WTC11 (cell line): ENCODE results near the gene UHMK1. TPM values are rescaled to one million over a fixed set of nuclear protein-coding genes. Genes with fewer than 3 reads are reported as not detected.

Experiments used
- ATAC-seq: fragments of 200-7000 bp; cut with Tn5 transposase; 2 replicates; pipeline ENCODE4 v1.10.0; 2021; ENCODE audit warnings: mild to moderate bottlenecking, moderate library complexity
- CTCF ChIA-PET: fragments of 300-600 bp; sonication (Branson Sonifier 250); formaldehyde crosslinking; loops from one replicate; lab custom pipeline; 2021; ENCODE audit warnings: antibody characterized with exemption; lab: Charles Lee
- POLR2A ChIA-PET: fragments of 350-600 bp; sonication (Branson Sonifier 250); formaldehyde crosslinking; loops from one replicate; lab custom pipeline; 2021; ENCODE audit warnings: antibody characterized with exemption; lab: Charles Lee
- DNase-seq: peaks from one replicate; pipeline ENCODE4 v3.0.0; 2021; ENCODE audit warnings: low spot score
- H3K27ac Mint-ChIP-seq: 2 replicates; pipeline ENCODE4 v1.8.0; 2021; ENCODE audit warnings: mixed read lengths
- H3K27me3 Mint-ChIP-seq: 2 replicates; pipeline ENCODE4 v1.8.0; 2021; ENCODE audit warnings: low read depth, mild to moderate bottlenecking, moderate library complexity, mixed read lengths
- H3K36me3 Mint-ChIP-seq: 2 replicates; pipeline ENCODE4 v1.8.0; 2021; ENCODE audit warnings: mixed read lengths
- H3K4me1 Mint-ChIP-seq: 2 replicates; pipeline ENCODE4 v1.8.0; 2022; ENCODE audit warnings: mixed read lengths
- H3K4me3 Mint-ChIP-seq: 2 replicates; pipeline ENCODE4 v1.8.0; 2021; ENCODE audit warnings: mild to moderate bottlenecking, moderate library complexity, mixed read lengths
- H3K9me3 Mint-ChIP-seq: 2 replicates; pipeline ENCODE4 v1.8.0; 2021; ENCODE audit warnings: mixed read lengths
- AFF4 ChIP-seq: sonication (generic); formaldehyde crosslinking; IDR thresholded peaks from 2 replicates; pipeline ENCODE4 v1.8.1; 2023; ENCODE audit warnings: mild to moderate bottlenecking, missing genetic modification reagents, borderline replicate concordance
- ATF2 ChIP-seq: sonication (generic); formaldehyde crosslinking; IDR thresholded peaks from 2 replicates; pipeline ENCODE4 v1.8.1; 2022; ENCODE audit warnings: low read depth, missing genetic modification reagents, borderline replicate concordance
- CDX4 ChIP-seq: fragments of 250-450 bp; sonication (Bioruptor Pico); IDR thresholded peaks from 2 replicates; pipeline ENCODE4 v1.9.0; 2021; ENCODE audit warnings: moderate library complexity, mild to moderate bottlenecking, inconsistent platforms, borderline replicate concordance
- CREM ChIP-seq: sonication (generic); formaldehyde crosslinking; IDR thresholded peaks from 2 replicates; pipeline ENCODE4 v1.8.1; 2022; ENCODE audit warnings: mild to moderate bottlenecking, missing genetic modification reagents, moderate library complexity
- ELF4 ChIP-seq: sonication (generic); formaldehyde crosslinking; IDR thresholded peaks from 2 replicates; pipeline ENCODE4 v1.8.1; 2022; ENCODE audit warnings: low read depth, mild to moderate bottlenecking, moderate library complexity, missing genetic modification reagents
- ETV6 ChIP-seq: sonication (generic); formaldehyde crosslinking; IDR thresholded peaks from 2 replicates; pipeline ENCODE4 v1.8.1; 2022; ENCODE audit warnings: mild to moderate bottlenecking, missing genetic modification reagents
- FOXJ3 ChIP-seq: sonication (generic); formaldehyde crosslinking; IDR thresholded peaks from 2 replicates; pipeline ENCODE4 v1.9.0; 2021; ENCODE audit warnings: missing genetic modification reagents, mild to moderate bottlenecking, borderline replicate concordance
- GABPB1 ChIP-seq: sonication (generic); formaldehyde crosslinking; IDR thresholded peaks from 2 replicates; pipeline ENCODE4 v1.8.1; 2023; ENCODE audit warnings: mild to moderate bottlenecking, missing genetic modification reagents
- MYBL2 ChIP-seq: sonication (generic); formaldehyde crosslinking; IDR thresholded peaks from 2 replicates; pipeline ENCODE4 v1.8.1; 2023; ENCODE audit warnings: mild to moderate bottlenecking, moderate library complexity, missing genetic modification reagents
- NR2C2 ChIP-seq: sonication (generic); formaldehyde crosslinking; IDR thresholded peaks from 2 replicates; pipeline ENCODE4 v1.8.0; 2022; ENCODE audit warnings: mild to moderate bottlenecking, missing genetic modification reagents
- RELA ChIP-seq: sonication (generic); formaldehyde crosslinking; IDR thresholded peaks from 2 replicates; pipeline ENCODE4 v1.8.1; 2022; ENCODE audit warnings: missing genetic modification reagents, mild to moderate bottlenecking, borderline replicate concordance
- SMAD4 ChIP-seq: sonication (generic); formaldehyde crosslinking; IDR thresholded peaks from 2 replicates; pipeline ENCODE4 v1.8.0; 2022; ENCODE audit warnings: mild to moderate bottlenecking, missing genetic modification reagents
- TEAD1 ChIP-seq: sonication (generic); formaldehyde crosslinking; IDR thresholded peaks from 2 replicates; pipeline ENCODE4 v1.8.0; 2022; ENCODE audit warnings: mild to moderate bottlenecking, missing genetic modification reagents
- ZBTB21 ChIP-seq: sonication (generic); formaldehyde crosslinking; IDR thresholded peaks from 2 replicates; pipeline ENCODE4 v1.8.1; 2023; ENCODE audit warnings: mild to moderate bottlenecking, missing genetic modification reagents, borderline replicate concordance
- ZNF232 ChIP-seq: sonication (generic); formaldehyde crosslinking; IDR thresholded peaks from 2 replicates; pipeline ENCODE4 v1.8.0; 2022; ENCODE audit warnings: mild to moderate bottlenecking, missing genetic modification reagents
- ZNF263 ChIP-seq: sonication (generic); formaldehyde crosslinking; IDR thresholded peaks from 2 replicates; pipeline ENCODE4 v1.8.1; 2022; ENCODE audit warnings: low read depth, mild to moderate bottlenecking, moderate library complexity, missing genetic modification reagents
- ZNF416 ChIP-seq: fragments of 250-450 bp; sonication (Bioruptor Pico); IDR thresholded peaks from 2 replicates; pipeline ENCODE4 v1.9.0; 2021; ENCODE audit warnings: mild to moderate bottlenecking, inconsistent platforms
- ZNF423 ChIP-seq: fragments of 250-450 bp; sonication (Bioruptor Pico); IDR thresholded peaks from 2 replicates; pipeline ENCODE4 v2.1.2; 2022; ENCODE audit warnings: mild to moderate bottlenecking, moderate library complexity
- ZNF532 ChIP-seq: fragments of 250-450 bp; sonication (Bioruptor Pico); IDR thresholded peaks from 2 replicates; pipeline ENCODE4 v1.9.0; 2021; ENCODE audit warnings: mild to moderate bottlenecking, borderline replicate concordance
- ZNF671 ChIP-seq: fragments of 250-450 bp; sonication (Bioruptor Pico); IDR thresholded peaks from 2 replicates; pipeline ENCODE4 v1.8.0; 2021; ENCODE audit warnings: mild to moderate bottlenecking
- ZSCAN18 ChIP-seq: fragments of 250-450 bp; sonication (Bioruptor Pico); IDR thresholded peaks from 2 replicates; pipeline ENCODE4 v2.1.2; 2022; ENCODE audit warnings: mild to moderate bottlenecking, moderate library complexity
- total RNA-seq: library from RNA; stranded (reverse); gene quantifications from 3 replicates; pipeline ENCODE4 v1.2.3, GENCODE V29; 2021

UHMK1 gene
- total RNA-seq, 1 experiment from 2014 or later, result 20.0 TPM

- TF ChIP-seq ZNF232 (CRISPR knock-in tag) (no peak), CDX4 (CRISPR knock-in tag) (no peak), ZNF423 (no peak), ELF4 (CRISPR knock-in tag) (no peak), MYBL2 (no peak), ETV6 (CRISPR knock-in tag) (no peak), GABPB1 (CRISPR knock-in tag) (no peak), CREM (CRISPR knock-in tag) (0 out of 2 replicates have a peak, but pooled peaks have one; percentile 59)
Measured at GRCh38 chr1:162561616-162562469, 64.2 kb downstream of the UHMK1 start, which contains the start of gene UAP1 (continued).

- DNase-seq (no peak), ATAC-seq (no peak)
- Mint-ChIP-seq H3K4me3 (peak overlapping the region; percentile 86), H3K27me3 (peaks cover 9% of the 10 kb centered on the region)
- TF ChIP-seq ZBTB21 (CRISPR knock-in tag) (no peak), ZNF671 (CRISPR knock-in tag) (no peak), ZNF263 (CRISPR knock-in tag) (no peak), TEAD1 (CRISPR knock-in tag) (no peak), FOXJ3 (CRISPR knock-in tag) (no peak), CREM (CRISPR knock-in tag) (no peak), ETV6 (CRISPR knock-in tag) (no peak), ATF2 (CRISPR knock-in tag) (no peak)
- TF ChIP-seq, all 79 proteins: peak for 0
- ChIA-PET POLR2A (no interaction called here), CTCF (no interaction called here)
- H3K27ac Mint-ChIP-seq, result no peak overlapping the region
- no peaks in the 10 kb centered on the region for H3K9me3 Mint-ChIP-seq
- peaks cover 23% of the 10 kb centered on the region for H3K4me1 Mint-ChIP-seq
- peaks cover 10% of the 10 kb centered on the region for H3K36me3 Mint-ChIP-seq
Measured at GRCh38 chr1:162562470-162562828, 64.8 kb downstream of the UHMK1 start.

- CTCF ChIA-PET, result no interaction called here
- H3K27me3 Mint-ChIP-seq, result peaks cover 9% of the 10 kb centered on the region
- peaks cover 23% of the 10 kb centered on the region for H3K4me1 Mint-ChIP-seq
- TF ChIP-seq ZNF532 (CRISPR knock-in tag) (no peak), SMAD4 (no peak), ZNF263 (CRISPR knock-in tag) (no peak), ZSCAN18 (no peak), AFF4 (CRISPR knock-in tag) (no peak), NR2C2 (CRISPR knock-in tag) (no peak), RELA (CRISPR knock-in tag) (no peak), ZNF423 (no peak), ZNF416 (CRISPR knock-in tag) (no peak)
Measured at GRCh38 chr1:162564762-162565218, 67.2 kb downstream of the UHMK1 start.

More at GRCh38 chr1:162564762-162565218, 67.2 kb downstream of the UHMK1 start:
- no peak overlapping the region for H3K27ac Mint-ChIP-seq
- H3K36me3 Mint-ChIP-seq, result peaks cover 16% of the 10 kb centered on the region
- H3K9me3 Mint-ChIP-seq, result no peaks in the 10 kb centered on the region
- H3K4me3 Mint-ChIP-seq, result no peak overlapping the region
- ATAC-seq, result no peak
- POLR2A ChIA-PET, result no interaction called here
- DNase-seq, result no peak
